Activated CD4-positive, alpha-beta memory T cell treated with anti-CD3 and anti-CD28 coated beads for 36 hours (primary cell): Measurements from ENCODE around the gene BTBD9. TPM values are rescaled to one million over a fixed set of nuclear protein-coding genes. Genes with fewer than 3 reads are reported as not detected.

ENCODE experiments used
- CTCF ChIA-PET: fragments of 350-600 bp; sonication (Branson Sonifier 250); formaldehyde crosslinking; loops from one replicate; lab custom pipeline; 2021; ENCODE audit warnings: antibody characterized with exemption, inconsistent platforms; lab: Charles Lee
- POLR2A ChIA-PET: fragments of 350-600 bp; sonication (Branson Sonifier 250); formaldehyde crosslinking; loops from one replicate; lab custom pipeline; 2021; ENCODE audit warnings: antibody characterized with exemption; lab: Charles Lee
- DNase-seq: peaks from one replicate; pipeline ENCODE4 v3.0.0-alpha.2; 2020
- H3K27ac Mint-ChIP-seq: one replicate; pipeline ENCODE4 v1.8.0; 2021; ENCODE audit warnings: mixed read lengths
- H3K27me3 Mint-ChIP-seq: one replicate; pipeline ENCODE4 v1.8.0; 2021; ENCODE audit warnings: mixed read lengths
- H3K36me3 Mint-ChIP-seq: one replicate; pipeline ENCODE4 v1.8.0; 2021; ENCODE audit warnings: mixed read lengths
- H3K4me1 Mint-ChIP-seq: one replicate; pipeline ENCODE4 v1.8.0; 2021; ENCODE audit warnings: low read depth, mixed read lengths
- H3K4me3 Mint-ChIP-seq: one replicate; pipeline ENCODE4 v1.8.0; 2021; ENCODE audit warnings: mild to moderate bottlenecking, mixed read lengths
- H3K9me3 Mint-ChIP-seq: one replicate; pipeline ENCODE4 v1.8.0; 2021; ENCODE audit warnings: mixed read lengths
- intact Hi-C: fragments of 100-400 bp; cut with micrococcal nuclease; formaldehyde crosslinking; loops from one replicate; pipeline ENCODE4 v1.15.1; 2023
- total RNA-seq, 2 experiments: library from RNA; stranded (reverse); gene quantifications; one replicate each; pipeline ENCODE4 v1.2.3, GENCODE V29; 2021

The BTBD9 gene
- total RNA-seq, 2 experiments from 2014 or later, result 14.4 to 14.6 TPM

DNA sequence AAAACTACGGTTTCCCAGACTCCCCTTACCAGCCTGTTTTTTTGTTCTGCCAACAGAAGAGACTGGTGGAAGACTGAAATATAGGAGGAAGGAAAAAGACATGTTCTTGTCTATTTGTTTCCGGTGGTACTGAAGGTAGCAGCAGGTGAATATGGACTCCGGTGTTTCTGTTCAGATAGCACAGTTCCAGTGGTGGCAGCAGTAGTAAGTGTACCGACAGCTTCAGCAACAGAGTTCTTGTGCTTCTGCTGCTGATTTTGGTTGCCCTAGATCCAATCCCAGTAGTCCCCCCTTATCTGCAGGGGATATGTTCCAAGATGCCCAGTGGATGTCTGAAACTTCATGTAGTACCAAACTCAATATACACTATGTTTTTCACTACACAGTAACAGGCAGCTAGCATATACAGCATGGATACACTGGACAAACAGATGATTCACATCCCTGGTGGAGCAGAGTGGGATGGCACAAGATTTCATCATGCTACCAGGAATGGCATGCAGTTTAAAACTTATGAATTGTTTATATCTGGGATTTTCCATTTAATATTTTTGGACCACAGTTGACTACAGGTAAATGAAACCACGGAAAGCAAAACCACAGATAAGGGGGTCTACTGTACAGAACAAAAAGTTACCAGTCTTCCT is 301.8 kb downstream of the BTBD9 start:
- peaks cover 24% of the 10 kb centered on the region for H3K9me3 Mint-ChIP-seq
- DNase-seq, result no peak
- H3K4me3 Mint-ChIP-seq, result no peak overlapping the region
- ChIA-PET CTCF (no interaction called here), POLR2A (no interaction called here)
- no peak overlapping the region for H3K27ac Mint-ChIP-seq
- H3K36me3 Mint-ChIP-seq, result peaks cover 37% of the 10 kb centered on the region
- H3K4me1 Mint-ChIP-seq, result no peaks in the 10 kb centered on the region
- intact Hi-C loops, result no loop called here
- H3K27me3 Mint-ChIP-seq, result no peaks in the 10 kb centered on the region

DNA sequence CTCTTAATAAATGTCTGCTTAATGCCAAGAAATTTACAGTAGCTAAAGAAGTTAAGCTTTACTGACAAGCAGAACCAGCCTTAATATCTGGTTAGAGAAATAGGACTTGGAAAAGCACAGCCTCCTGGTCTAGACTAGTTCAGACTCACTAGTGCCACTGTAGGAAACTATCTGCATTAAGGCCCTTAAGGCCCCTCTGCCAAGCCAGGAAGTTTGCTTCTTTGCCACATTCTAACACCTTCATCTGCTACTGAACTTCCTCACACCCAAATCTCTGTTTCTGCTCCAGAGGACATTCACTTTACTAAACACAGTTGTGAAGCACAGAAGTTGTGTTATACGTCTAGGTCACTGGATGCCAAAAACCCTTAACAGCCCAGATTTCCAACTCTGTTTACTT is 302.8 kb downstream of the BTBD9 start:
- ChIA-PET CTCF (no interaction called here), POLR2A (no interaction called here)
- DNase-seq, result no peak
- Mint-ChIP-seq H3K27ac (no peak overlapping the region), H3K27me3 (no peaks in the 10 kb centered on the region), H3K4me1 (no peaks in the 10 kb centered on the region), H3K9me3 (peaks cover 24% of the 10 kb centered on the region), H3K4me3 (no peak overlapping the region), H3K36me3 (peaks cover 37% of the 10 kb centered on the region)
- intact Hi-C loops, result no loop called here

DNA sequence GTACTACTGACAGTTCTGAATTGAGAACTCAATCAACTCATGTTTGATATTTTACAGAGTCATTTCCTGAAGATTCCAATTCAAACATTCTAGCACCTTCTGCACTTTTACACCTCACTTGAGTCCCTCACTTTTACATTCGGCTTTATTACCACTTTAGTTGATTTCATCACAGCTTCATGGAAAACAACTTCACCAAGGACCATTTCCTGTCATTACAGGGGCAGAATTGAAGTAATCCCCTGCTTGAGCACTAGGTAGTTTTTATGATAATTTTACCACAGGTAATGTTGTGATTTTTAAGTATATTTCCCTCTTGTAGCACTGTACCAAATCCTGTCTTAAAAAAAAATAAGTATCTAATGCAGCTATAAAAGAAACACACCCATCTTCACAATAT is 312.9 kb downstream of the BTBD9 start:
- POLR2A ChIA-PET, result no interaction called here
- H3K27ac Mint-ChIP-seq, result no peak overlapping the region
- no peak for DNase-seq
- H3K27me3 Mint-ChIP-seq, result no peaks in the 10 kb centered on the region
- H3K9me3 Mint-ChIP-seq, result no peaks in the 10 kb centered on the region
- intact Hi-C loops, result no loop called here
- no peak overlapping the region for H3K4me3 Mint-ChIP-seq
- CTCF ChIA-PET, result no interaction called here
- no peaks in the 10 kb centered on the region for H3K4me1 Mint-ChIP-seq
- H3K36me3 Mint-ChIP-seq, result peaks cover 4% of the 10 kb centered on the region

DNA sequence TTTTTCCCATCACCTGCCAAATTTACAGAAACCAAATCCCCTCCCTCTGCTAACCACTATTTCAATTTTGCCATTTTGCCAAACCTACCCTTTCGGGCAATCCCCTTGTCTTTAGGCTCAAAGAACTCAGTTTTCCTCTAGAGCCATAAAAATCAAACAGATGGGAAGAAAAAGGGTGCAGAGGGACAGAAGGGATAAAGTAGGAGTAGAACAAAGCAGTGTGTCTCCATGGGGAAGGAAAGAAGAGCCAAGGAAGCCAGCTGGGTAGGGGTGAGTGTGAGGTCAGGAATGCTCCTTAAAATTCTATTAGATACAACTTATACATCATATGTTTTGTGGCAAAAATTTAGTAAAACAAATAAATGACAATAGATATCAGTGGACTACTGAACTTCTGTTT is 316.5 kb downstream of the BTBD9 start:
- Mint-ChIP-seq H3K4me3 (no peak overlapping the region), H3K4me1 (no peaks in the 10 kb centered on the region), H3K27ac (no peak overlapping the region), H3K9me3 (no peaks in the 10 kb centered on the region), H3K36me3 (peaks cover 4% of the 10 kb centered on the region), H3K27me3 (no peaks in the 10 kb centered on the region)
- CTCF ChIA-PET, result no interaction called here
- no peak for DNase-seq
- POLR2A ChIA-PET, result no interaction called here
- intact Hi-C loops, result no loop called here

DNA sequence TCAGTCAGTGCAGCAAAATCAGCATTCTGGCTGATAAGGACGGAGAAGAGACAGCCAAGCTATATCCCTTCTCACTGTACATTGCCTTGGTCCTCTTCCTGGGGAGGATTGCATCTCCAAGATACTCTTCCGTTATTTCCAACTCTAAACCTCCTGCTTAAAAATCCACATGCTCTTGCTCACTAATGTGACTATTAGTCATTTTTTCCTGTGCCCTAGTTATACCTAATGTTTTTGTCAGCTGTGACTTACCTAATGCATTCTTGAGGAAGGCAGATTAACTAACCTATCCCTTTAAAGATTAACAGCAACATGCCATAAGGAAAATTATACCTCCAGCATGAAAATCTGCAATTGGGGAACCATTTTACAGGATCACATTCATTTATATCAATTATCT is 317.6 kb downstream of the BTBD9 start:
- Mint-ChIP-seq H3K27me3 (no peaks in the 10 kb centered on the region), H3K4me1 (no peaks in the 10 kb centered on the region), H3K27ac (no peak overlapping the region), H3K9me3 (no peaks in the 10 kb centered on the region), H3K4me3 (no peak overlapping the region), H3K36me3 (peaks cover 4% of the 10 kb centered on the region)
- POLR2A ChIA-PET, result no interaction called here
- DNase-seq, result no peak
- CTCF ChIA-PET, result no interaction called here
- intact Hi-C loops, result no loop called here

DNA sequence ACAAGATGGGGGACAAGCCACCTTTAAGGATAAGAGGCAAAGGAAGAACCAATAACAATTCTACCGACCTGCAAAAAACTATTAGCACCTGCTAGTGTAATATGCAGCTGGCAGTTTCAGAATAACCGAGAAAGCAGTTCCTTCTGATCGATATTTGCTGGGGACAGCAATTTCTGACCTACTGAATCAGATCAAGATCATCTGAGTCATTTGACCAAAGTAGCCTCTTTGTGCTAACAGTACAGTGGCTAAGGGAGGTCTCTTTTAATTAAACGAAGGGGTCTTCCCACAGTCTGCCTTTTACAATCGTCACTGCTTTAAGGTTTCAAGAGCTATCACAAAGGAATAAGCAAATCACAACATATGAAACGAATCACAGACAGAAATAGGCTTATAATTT is 318.9 kb downstream of the BTBD9 start:
- Mint-ChIP-seq H3K4me3 (no peak overlapping the region), H3K4me1 (no peaks in the 10 kb centered on the region), H3K36me3 (peaks cover 4% of the 10 kb centered on the region), H3K9me3 (no peaks in the 10 kb centered on the region), H3K27ac (no peak overlapping the region), H3K27me3 (no peaks in the 10 kb centered on the region)
- CTCF ChIA-PET, result no interaction called here
- intact Hi-C loops, result no loop called here
- POLR2A ChIA-PET, result no interaction called here
- no peak for DNase-seq

DNA sequence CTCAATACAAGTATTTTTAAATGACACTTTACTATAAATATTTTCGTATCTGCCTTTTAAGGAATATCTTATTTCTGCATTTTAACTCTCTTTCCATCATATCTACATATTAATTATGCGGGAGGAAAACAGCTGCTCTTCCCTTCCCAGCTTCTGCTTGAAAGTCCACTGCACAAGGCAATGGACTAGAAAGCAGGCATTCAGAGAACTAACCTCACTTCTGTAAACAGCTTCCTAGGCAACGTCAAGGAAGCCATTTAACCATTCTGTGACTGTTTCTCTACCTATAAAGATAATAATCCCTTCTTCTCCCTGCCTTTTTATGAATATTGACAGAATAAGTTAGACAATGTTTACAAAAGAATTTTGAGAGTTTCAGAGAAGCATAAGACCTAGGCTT is 319.4 kb downstream of the BTBD9 start:
- no peaks in the 10 kb centered on the region for H3K9me3 Mint-ChIP-seq
- no peak overlapping the region for H3K27ac Mint-ChIP-seq
- DNase-seq, result no peak
- H3K4me3 Mint-ChIP-seq, result no peak overlapping the region
- peaks cover 4% of the 10 kb centered on the region for H3K36me3 Mint-ChIP-seq
- no peaks in the 10 kb centered on the region for H3K27me3 Mint-ChIP-seq
- ChIA-PET POLR2A (no interaction called here), CTCF (no interaction called here)
- no peaks in the 10 kb centered on the region for H3K4me1 Mint-ChIP-seq
- intact Hi-C loops, result no loop called here

DNA sequence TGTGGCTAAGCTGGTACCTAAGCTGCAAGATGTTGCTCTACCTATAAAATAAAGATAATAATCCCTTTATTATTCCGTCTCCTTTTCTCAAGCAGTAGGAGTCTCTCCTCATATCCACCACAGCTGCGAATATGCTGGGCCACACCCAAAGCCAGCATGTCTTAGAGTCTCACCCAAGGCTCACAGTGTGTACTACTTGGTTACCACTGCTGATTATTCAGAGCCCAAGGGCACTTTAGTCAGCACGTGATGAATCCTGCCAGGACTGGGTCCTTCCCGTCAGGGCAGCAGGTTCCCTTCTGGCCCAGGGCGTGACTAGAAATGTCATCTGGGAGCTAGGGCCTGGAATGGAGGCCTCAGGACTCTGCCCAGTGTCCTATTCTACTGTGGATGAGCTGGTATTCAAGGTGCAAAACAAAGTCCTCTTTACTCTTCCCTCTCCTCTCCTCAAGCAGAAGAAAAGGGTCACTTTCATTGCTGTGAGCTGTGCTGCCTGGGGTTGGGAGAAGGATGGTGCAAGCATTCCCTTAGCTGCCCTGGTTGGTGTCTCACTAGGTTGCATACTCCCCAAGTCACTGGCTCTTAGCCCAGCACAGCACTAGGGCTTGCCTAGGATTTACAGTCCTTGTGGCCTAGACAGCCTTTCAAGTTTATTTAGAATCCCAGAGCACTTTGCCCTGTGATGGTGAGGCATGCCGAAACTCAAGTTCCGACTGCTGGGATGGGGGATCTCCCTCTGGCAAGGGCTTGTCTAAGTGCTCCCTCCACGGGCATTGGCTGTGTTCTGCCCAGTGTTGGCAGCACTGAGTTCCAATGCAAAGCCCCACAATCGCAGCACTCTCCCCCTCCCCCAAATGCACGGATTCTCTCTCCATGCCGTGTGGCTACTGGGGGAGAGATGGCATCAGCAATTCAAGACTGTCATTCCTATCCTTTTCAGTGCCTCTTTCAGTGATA is 320.2 kb downstream of the BTBD9 start:
- intact Hi-C loops, result no loop called here
- ChIA-PET POLR2A (no interaction called here), CTCF (no interaction called here)
- DNase-seq, result no peak
- H3K4me1 Mint-ChIP-seq, result no peaks in the 10 kb centered on the region
- H3K27me3 Mint-ChIP-seq, result no peaks in the 10 kb centered on the region
- no peaks in the 10 kb centered on the region for H3K9me3 Mint-ChIP-seq
- H3K4me3 Mint-ChIP-seq, result no peak overlapping the region
- H3K27ac Mint-ChIP-seq, result no peak overlapping the region
- H3K36me3 Mint-ChIP-seq, result peaks cover 3% of the 10 kb centered on the region

DNA sequence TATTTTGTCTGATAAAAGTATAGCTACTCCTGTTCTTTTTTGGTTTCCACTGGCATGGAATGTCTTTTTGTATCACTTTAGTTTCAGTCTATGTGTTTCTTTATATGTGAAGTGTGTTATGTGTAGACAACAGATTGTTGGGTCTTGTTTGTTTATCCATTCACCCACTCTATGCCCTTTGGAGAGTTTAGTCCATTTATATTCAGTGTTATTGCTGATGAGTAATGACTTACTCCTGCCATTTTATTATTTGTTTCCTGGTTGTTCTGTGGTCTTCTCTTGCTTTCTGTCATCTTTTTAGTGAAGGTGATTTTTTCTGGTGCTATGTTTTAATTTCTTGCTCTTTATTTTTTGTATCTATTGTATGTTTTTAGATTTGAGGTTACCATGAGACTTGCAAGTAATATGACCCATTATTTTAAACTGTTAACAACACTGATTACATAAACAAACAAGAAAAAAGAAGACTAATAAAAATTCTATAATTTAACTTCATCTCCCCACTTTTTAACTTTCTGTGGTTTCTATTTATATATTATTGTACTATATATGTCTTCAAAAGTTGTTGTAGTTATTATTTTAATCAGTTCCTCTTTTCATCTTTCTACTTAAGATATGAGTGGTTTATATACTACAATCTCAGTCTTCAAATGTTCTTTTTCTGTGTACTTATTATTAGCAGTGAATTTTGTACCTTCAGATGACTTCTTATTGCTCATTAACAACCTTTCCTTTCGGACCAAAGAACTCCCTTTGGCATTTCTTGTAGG is 323.4 kb downstream of the BTBD9 start:
- CTCF ChIA-PET, result no interaction called here
- Mint-ChIP-seq H3K9me3 (no peaks in the 10 kb centered on the region), H3K36me3 (no peaks in the 10 kb centered on the region), H3K4me3 (no peak overlapping the region), H3K27me3 (no peaks in the 10 kb centered on the region), H3K4me1 (no peaks in the 10 kb centered on the region), H3K27ac (no peak overlapping the region)
- DNase-seq, result no peak
- intact Hi-C loops, result no loop called here
- POLR2A ChIA-PET, result no interaction called here

DNA sequence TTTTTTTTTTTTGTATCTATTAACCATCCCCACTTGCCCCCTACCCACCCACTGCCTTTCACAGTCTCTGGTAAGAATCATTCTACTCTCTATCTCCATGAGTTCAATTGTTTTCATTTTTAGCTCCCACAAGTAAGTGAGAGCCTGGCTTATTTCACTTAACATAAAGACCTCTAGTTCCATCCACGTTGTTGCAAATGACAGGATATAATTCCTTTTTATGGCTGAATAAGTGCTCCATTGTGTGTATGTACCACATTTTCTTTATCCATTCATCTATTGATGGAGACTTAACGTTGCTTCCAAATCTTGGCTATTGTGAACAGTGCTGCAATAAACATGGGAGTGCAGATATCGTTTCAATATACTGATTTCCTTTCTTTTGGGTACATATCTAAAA is 328.5 kb downstream of the BTBD9 start:
- Mint-ChIP-seq H3K27me3 (no peaks in the 10 kb centered on the region), H3K9me3 (no peaks in the 10 kb centered on the region), H3K4me3 (no peak overlapping the region), H3K27ac (no peak overlapping the region), H3K4me1 (peaks cover 6% of the 10 kb centered on the region), H3K36me3 (no peaks in the 10 kb centered on the region)
- ChIA-PET CTCF (no interaction called here), POLR2A (no interaction called here)
- intact Hi-C loops, result no loop called here
- no peak for DNase-seq

DNA sequence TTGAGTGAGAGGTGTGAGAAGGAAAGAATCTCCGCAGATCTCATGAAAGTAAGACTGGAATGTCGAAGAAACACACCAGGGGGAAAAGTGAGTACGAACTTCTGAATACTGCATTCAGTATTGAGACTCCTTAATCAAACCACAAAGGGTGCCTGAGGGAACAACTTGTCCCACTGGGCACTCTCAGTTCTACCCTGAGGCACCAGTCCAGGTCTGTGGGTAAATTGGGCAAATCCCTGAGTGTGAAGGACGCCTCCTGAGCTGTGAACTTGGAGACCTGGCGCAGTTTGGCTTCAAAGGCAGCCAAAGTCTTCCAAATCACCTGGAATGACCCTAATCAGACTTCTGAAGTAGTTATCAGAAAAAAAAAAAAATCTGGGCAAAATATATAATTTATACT is 329.7 kb downstream of the BTBD9 start:
- Mint-ChIP-seq H3K27ac (no peak overlapping the region), H3K4me3 (no peak overlapping the region), H3K9me3 (no peaks in the 10 kb centered on the region), H3K4me1 (peaks cover 6% of the 10 kb centered on the region), H3K27me3 (no peaks in the 10 kb centered on the region), H3K36me3 (no peaks in the 10 kb centered on the region)
- DNase-seq, result no peak
- POLR2A ChIA-PET, result no interaction called here
- intact Hi-C loops, result no loop called here
- CTCF ChIA-PET, result no interaction called here

DNA sequence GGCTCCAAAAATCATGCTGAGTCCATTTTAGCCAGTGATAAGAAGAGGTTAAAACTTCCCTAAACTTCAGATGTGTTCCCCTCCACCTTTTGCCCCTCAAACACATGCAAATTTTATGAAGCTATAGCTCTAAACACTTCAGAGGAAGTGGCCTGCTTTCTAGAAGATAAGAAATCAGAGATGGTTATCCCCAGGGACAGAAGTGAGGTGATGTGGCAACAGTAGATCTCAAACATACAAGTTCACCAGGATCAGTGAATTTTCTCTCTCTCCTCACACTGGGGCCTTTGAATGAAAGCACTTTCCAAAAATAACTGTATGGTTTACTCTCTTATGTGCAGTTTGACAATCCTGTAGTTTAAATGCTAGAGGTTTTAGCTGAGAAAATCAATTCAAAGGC is 332.0 kb downstream of the BTBD9 start:
- intact Hi-C loops, result no loop called here
- Mint-ChIP-seq H3K27ac (no peak overlapping the region), H3K27me3 (no peaks in the 10 kb centered on the region), H3K4me1 (peaks cover 9% of the 10 kb centered on the region), H3K4me3 (no peak overlapping the region), H3K9me3 (no peaks in the 10 kb centered on the region), H3K36me3 (no peaks in the 10 kb centered on the region)
- CTCF ChIA-PET, result interaction anchor here (0.8 kb wide), 1 partner anchor 50 kb away, joined by 3 read pairs; no protein-coding TSS in a partner anchor
- no peak for DNase-seq
- POLR2A ChIA-PET, result no interaction called here
